G401 (cell line): ENCODE data around the gene FRMD8. TPM values are rescaled to one million over a fixed set of nuclear protein-coding genes. Genes with fewer than 3 reads are reported as not detected.

Experiments
- total RNA-seq: library from RNA; depleted of rRNA; stranded (reverse); fragments of >200 nt; shearing (Covaris generic); gene quantifications from 2 replicates; pipeline ENCODE4 v1.2.3, GENCODE V29; 2014; rRNA removed

FRMD8 gene
- total RNA-seq, 1 experiment from 2014 or later: 31.1 TPM

Other genes with a start within 250 kb of the FRMD8 start
- 2.0 and 3.4 TPM in 2 replicates for gene SPDYC, start 216.4 kb upstream of the FRMD8 start, total RNA-seq
- 76.6 and 128 TPM in 2 replicates for gene CAPN1, start 204.7 kb upstream of the FRMD8 start, total RNA-seq
- 10.8 and 19.4 TPM in 2 replicates for gene POLA2, start 124.7 kb upstream of the FRMD8 start, total RNA-seq
- 4.6 TPM in 1 of 2 replicates, not detected in the other for gene CDC42EP2, start 71.8 kb upstream of the FRMD8 start, total RNA-seq
- 52.8 and 54.3 TPM in 2 replicates for gene DPF2, start 52.8 kb upstream of the FRMD8 start, total RNA-seq
- 0.12 and 1.9 TPM in 2 replicates for gene TIGD3, start 31.9 kb upstream of the FRMD8 start, total RNA-seq
- 1.1 TPM in 1 of 2 replicates, not detected in the other for gene SLC25A45, start 4.0 kb upstream of the FRMD8 start, total RNA-seq
- gene NEAT1, start 36.2 kb downstream of the FRMD8 start, total RNA-seq: 4.4 and 12.4 TPM in 2 replicates
- 166 and 288 TPM in 2 replicates for gene MALAT1, start 112.4 kb downstream of the FRMD8 start, total RNA-seq
- 77.6 and 80.4 TPM in 2 replicates for gene SCYL1, start 138.4 kb downstream of the FRMD8 start, total RNA-seq
- gene LTBP3, start 171.7 kb downstream of the FRMD8 start, total RNA-seq: 32.5 and 53.2 TPM in 2 replicates
- gene ZNRD2, start 183.8 kb downstream of the FRMD8 start, total RNA-seq: 72.3 and 72.7 TPM in 2 replicates
- gene FAM89B, start 185.9 kb downstream of the FRMD8 start, total RNA-seq: 28.1 and 58.6 TPM in 2 replicates
- 8.7 and 16.5 TPM in 2 replicates for gene EHBP1L1, start 189.4 kb downstream of the FRMD8 start, total RNA-seq
- gene KCNK7, start 209.2 kb downstream of the FRMD8 start, total RNA-seq: 0.12 TPM in 1 of 2 replicates, not detected in the other
- 32.6 and 34.3 TPM in 2 replicates for gene MAP3K11, start 227.6 kb downstream of the FRMD8 start, total RNA-seq
- gene PCNX3, start 229.1 kb downstream of the FRMD8 start, total RNA-seq: 27.4 and 29.0 TPM in 2 replicates